HG03575 (cell line): ENCODE measurements around the gene KCNH2.

Experiments used
- ATAC-seq: cut with Tn5 transposase; IDR thresholded peaks from one replicate; pipeline ENCODE4 v1.9.1; 2021; ENCODE audit not compliant: unreplicated experiment, insufficient number of reproducible peaks, low FRiP score; ENCODE audit errors: extremely low read depth

The KCNH2 gene

DNA sequence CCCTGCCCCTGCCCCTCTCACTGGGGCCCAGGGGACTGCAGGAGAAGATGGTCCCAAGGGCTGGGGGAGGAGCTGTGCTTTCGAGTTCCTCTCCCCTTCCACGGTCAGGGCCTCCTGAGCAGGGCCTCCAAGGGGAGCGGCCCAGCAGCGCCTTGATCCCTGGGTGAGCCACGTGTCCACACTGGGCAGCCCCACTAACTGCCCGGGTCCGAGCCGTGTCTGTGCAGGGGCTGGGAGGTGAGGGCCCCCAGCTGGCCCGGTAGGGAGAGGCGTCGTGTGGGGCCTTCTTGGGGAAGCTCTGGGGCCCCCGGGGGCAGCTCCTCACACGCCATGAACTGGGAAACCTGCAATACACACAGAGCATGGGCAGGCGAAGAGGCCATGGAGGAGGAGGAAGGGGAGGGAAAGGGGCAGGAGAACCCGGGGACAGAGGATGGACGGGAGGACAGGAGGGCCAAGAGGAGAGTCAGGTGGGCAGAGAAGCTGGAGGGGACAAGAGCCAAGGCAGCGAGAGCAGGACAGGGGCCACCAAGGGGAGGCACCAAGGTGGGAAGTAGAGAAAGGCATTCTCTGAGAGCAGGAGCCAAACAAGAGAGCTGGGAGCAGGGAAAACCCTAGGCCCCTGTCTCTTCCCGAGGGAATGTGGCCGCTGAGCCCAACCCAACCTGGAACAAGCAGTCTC is 32.8 kb downstream of the KCNH2 start:
- ATAC-seq, result no peak

- no peak for ATAC-seq
Observed at GRCh38 chr7:150944066-150945042, 33.8 kb downstream of the KCNH2 start.

GRCh38 chr7:150943453-150943814 is 34.7 kb downstream of the KCNH2 start:
- ATAC-seq, result no peak

GRCh38 chr7:150942591-150943452 is 35.3 kb downstream of the KCNH2 start:
- no peak for ATAC-seq

DNA sequence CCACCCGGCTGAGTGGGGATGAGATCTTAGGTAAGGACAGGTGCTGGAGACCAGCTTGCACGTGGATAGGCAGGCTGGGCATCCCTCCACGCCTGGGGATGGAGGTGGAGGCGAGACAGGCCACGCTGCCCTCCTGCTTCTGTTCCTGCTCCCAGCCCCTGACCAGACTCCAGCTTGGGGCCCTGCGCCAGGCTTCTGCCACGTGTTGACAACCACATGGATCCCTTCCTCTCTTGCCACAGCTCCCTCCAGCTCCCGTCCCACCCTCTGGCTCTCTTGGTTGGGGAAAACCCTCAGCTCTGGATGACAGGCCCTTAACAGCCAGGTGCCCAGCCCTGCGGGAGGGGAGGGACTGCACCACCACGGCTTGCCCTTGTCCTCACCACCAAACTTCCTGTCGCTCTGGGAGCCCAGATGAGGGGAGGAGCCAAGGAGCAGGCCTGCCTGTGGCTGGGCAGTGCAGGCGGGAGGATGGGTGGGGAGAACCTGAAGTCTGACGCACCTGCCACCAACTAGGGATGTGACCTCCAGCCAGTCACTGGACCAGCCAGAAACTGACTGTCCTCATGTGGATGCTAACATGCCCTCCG is 36.0 kb downstream of the KCNH2 start:
- no peak for ATAC-seq

GRCh38 chr7:150941351-150942000 is 36.6 kb downstream of the KCNH2 start:
- no peak for ATAC-seq

DNA sequence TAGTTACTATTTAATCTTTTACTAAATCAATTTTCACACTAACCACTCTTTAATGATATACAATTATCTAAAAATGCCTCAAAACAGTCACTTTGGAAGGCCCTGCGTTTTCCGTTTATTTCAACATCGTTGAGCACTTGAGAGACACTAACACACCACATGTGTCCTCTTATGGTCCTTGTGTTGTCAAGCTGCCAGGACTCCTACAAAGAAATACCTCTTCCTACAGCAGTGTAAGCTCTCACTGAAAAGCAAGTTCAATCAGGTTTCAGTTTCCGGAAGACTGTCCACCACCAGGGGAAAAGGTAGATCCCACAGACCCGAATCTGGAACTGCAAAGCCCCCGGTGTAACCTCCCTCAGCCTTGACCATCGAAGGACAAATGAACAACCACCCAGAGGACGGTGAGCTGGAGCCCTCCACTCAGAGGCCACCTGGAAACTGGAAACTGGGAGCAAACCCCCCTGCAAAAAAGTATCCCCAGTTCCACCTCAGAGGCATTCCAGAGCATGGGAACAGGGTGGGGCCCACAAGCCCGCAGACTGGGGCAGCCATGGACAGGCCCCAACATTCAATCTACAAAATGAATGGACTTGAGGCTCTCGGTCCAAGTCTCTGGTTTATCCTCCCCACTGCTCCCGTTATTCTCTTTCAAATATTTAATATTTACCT is 37.6 kb downstream of the KCNH2 start:
- ATAC-seq, result no peak

GRCh38 chr7:150939466-150939865 is 38.7 kb downstream of the KCNH2 start:
- ATAC-seq, result no peak

DNA sequence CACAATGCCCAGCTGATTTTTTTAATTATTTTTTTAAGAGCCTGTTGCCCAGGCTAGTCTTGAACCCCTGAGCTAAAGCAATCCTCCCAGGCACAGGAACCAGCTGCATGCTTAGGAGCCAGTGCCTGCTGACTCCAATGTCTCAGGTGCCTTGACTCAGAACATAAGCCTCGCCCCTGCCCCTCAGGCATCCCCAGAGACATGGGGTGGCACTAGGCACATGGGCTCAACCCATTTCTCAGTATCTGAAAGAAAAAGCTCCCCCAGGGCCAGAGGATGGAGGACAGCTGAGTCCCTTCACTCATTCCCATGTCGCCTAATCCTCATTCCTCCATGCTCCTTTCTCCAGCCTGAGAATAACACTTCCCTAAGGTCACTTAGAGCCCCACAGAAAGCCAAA is 39.1 kb downstream of the KCNH2 start:
- no peak for ATAC-seq

GRCh38 chr7:150938566-150938965 is 39.6 kb downstream of the KCNH2 start:
- ATAC-seq, result no peak

DNA sequence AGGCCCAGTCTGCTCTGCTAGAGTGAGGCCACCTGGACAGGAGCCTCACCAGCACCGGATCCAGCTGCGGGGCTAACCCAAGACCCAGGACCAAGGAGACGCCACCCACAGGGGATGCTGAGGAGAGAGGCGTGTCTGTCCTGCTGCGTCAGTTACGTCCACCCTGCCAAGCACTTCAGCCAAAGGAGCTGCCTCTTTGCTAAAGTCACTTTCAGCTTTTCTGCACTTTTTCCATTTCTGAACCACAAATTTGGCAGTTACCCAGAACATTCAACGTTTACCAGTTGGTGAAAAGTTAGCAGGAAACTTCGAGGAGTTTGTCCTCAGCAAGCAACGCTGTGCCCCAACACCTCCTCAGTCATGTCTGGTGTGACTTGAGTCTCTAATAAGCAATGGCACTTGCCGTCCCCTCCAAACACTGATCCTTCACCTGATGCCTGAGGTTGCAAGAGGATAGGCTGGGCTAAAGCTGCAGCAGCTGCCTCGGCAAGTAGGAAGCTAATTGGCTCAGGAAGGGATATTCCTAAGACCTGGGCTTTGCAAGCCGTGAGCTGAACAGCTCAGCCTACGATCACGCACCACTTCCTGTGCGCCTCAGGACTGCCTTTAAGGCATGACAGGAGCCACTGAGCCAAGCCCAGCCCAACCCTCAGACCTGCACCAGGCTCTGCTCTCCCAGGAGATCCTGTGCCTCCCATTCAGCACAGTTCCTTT is 40.1 kb downstream of the KCNH2 start:
- no peak for ATAC-seq

- ATAC-seq, result no peak
Observed at GRCh38 chr7:150936018-150936417, 42.1 kb downstream of the KCNH2 start.

- no peak for ATAC-seq
Observed at GRCh38 chr7:150935149-150935548, 43.0 kb downstream of the KCNH2 start.

GRCh38 chr7:150934045-150934766 is 43.9 kb downstream of the KCNH2 start:
- no peak for ATAC-seq

- ATAC-seq, result no peak
Observed at GRCh38 chr7:150931199-150931869, 46.8 kb downstream of the KCNH2 start.

DNA sequence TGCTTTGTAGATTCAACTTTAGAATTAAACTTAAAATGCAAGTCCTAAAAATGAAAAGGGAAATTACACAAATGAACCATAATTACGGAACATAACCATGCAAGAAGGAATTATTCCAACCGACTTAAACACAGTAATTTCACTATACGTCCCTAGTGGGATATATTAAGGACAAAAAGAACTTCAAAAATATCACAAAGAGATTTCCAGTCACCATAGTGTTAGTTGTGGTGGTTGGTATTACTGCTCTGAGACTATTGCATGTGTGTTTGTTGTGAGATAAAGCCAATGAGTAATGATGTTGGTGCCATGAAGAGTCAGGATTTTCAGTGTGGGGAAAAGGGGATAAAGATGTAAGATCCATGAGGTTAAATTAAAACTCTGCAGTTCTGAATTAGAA is 49.6 kb downstream of the KCNH2 start:
- no peak for ATAC-seq
